Hepatocyte (in vitro differentiated cells): ENCODE data around the gene PLXNB3.

Source experiments
- EZH2 ChIP-seq: fragments of 200-600 bp; sonication (generic); IDR thresholded peaks from 2 replicates; pipeline ENCODE4 v1.6.1; 2016; ENCODE audit warnings: antibody characterized with exemption, mild to moderate bottlenecking, borderline replicate concordance
- TF ChIP-seq, protein P1 (sequence below): fragments of 200-600 bp; sonication (generic); IDR thresholded peaks from 2 replicates; pipeline ENCODE4 v1.5.1; 2016; ENCODE audit warnings: antibody characterized with exemption, mild to moderate bottlenecking; ENCODE audit not compliant: poor library complexity

DNA sequence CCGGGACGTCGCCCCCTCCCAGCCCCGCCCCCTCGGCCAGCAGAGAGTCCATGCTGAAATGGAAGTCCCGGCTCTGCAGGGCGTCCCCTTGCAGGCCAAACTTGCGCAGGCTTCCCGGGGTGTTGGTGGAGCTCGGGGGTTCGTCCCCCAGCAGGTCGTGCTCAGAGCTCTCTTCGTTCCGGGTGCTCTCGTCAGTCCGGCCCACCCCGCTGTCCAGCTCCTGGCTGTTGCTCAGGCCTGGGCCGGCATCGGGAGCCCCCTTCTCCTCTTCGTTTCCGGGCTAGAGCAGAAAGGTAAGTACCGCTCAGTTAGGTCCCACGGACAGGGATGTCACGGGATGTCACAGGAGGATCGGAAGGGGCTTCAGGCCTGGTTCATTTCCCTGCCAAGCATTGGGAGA, 40.6 kb downstream of the PLXNB3 start:
- TF ChIP-seq, protein P1, sequence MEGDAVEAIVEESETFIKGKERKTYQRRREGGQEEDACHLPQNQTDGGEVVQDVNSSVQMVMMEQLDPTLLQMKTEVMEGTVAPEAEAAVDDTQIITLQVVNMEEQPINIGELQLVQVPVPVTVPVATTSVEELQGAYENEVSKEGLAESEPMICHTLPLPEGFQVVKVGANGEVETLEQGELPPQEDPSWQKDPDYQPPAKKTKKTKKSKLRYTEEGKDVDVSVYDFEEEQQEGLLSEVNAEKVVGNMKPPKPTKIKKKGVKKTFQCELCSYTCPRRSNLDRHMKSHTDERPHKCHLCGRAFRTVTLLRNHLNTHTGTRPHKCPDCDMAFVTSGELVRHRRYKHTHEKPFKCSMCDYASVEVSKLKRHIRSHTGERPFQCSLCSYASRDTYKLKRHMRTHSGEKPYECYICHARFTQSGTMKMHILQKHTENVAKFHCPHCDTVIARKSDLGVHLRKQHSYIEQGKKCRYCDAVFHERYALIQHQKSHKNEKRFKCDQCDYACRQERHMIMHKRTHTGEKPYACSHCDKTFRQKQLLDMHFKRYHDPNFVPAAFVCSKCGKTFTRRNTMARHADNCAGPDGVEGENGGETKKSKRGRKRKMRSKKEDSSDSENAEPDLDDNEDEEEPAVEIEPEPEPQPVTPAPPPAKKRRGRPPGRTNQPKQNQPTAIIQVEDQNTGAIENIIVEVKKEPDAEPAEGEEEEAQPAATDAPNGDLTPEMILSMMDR: no peak
- no peak for TF ChIP-seq EZH2
